Left ventricle myocardium inferior (tissue), 1 donor: ENCODE measurements around the gene CTSA. TPM values are rescaled to one million over a fixed set of nuclear protein-coding genes. Genes with fewer than 3 reads are reported as not detected.

Experiments used
- DNase-seq: peaks from one replicate; pipeline ENCODE4 v3.0.0-alpha.2; 2020
- H3K27ac ChIP-seq: fragments of 200-600 bp; replicated peaks from 2 replicates; pipeline ENCODE4 v1.8.0; 2021
- H3K27me3 ChIP-seq: fragments of 200-600 bp; 2 replicates; pipeline ENCODE4 v1.8.0; 2021; ENCODE audit warnings: low read depth
- H3K36me3 ChIP-seq: fragments of 200-600 bp; 2 replicates; pipeline ENCODE4 v1.8.0; 2021
- H3K4me1 ChIP-seq: fragments of 200-600 bp; 2 replicates; pipeline ENCODE4 v1.8.0; 2021
- H3K4me3 ChIP-seq: fragments of 200-600 bp; 2 replicates; pipeline ENCODE4 v1.8.0; 2021; ENCODE audit warnings: mild to moderate bottlenecking, moderate library complexity
- H3K9me3 ChIP-seq: fragments of 200-600 bp; replicated peaks from 2 replicates; pipeline ENCODE4 v1.8.0; 2021
- CTCF ChIP-seq: fragments of 200-600 bp; IDR thresholded peaks from 2 replicates; pipeline ENCODE4 v1.8.0; 2021; ENCODE audit warnings: antibody characterized with exemption, mild to moderate bottlenecking, borderline replicate concordance
- intact Hi-C: fragments of 100-400 bp; cut with micrococcal nuclease; formaldehyde crosslinking; loops from one replicate; pipeline ENCODE4 v1.11.0; 2022
- total RNA-seq: library from RNA; stranded (reverse); fragmentation: NEBNext Ultra II Directional; extraction: Animal tissue kit (Norgen Biotek cat#: 25700); gene quantifications from one replicate; pipeline ENCODE4 v1.2.1, GENCODE V29; 2021
- donor health status: DM: no; HTN: yes; CAD: no; lungs with severe emphysema.

The CTSA gene
- total RNA-seq, 1 donor from 2014 or later: 116 TPM

DNA sequence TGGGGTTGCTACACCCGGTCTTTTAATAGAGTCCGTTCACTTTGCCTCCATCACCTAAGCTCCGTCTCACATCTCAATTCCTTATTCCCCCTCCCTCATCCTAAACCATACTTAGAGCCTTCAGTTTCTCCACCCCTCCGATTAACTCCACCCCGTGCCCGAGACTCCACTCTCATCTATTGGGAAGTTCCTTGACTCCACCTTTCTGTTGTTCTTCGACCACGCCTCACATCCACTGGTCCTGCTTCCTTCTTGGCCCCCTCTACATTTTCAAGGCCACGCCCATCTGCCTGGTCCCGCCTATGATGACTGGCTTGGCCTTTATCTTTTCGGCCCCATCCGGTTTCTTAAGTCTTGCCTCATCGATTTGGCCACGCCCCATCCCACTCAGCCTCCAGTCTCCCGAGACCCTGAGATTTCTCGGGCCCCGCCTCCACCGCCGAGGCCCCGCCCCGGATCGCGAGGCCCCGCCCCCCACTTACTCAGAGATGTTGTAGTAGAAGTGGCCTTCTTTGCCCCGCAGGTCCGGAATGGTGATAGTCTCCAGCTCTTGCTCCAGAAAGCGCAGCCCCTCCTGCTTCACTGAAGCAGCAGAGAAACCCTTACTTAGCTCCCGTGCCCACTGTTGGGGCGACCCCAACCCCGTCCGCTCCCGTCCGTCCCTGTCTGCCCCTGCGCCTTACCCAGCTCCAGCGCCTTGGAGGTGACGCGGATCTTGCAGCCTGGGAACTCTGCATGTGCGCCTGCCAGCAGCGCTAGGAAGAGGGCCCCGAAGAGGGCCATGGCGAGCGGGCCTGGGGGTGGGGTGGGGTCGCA is 19.7 kb downstream of the CTSA start:
- Histone ChIP-seq H3K27me3 (peaks cover 17% of the 10 kb centered on the region), H3K4me3 (peak overlapping the region; percentile 74), H3K4me1 (peaks cover 31% of the 10 kb centered on the region), H3K9me3 (no peaks in the 10 kb centered on the region), H3K36me3 (peaks cover 8% of the 10 kb centered on the region), H3K27ac (peak overlapping the region; percentile 88)
- intact Hi-C loops: no loop called here
- no peak for TF ChIP-seq CTCF
- peak; percentile 97 for DNase-seq

DNA sequence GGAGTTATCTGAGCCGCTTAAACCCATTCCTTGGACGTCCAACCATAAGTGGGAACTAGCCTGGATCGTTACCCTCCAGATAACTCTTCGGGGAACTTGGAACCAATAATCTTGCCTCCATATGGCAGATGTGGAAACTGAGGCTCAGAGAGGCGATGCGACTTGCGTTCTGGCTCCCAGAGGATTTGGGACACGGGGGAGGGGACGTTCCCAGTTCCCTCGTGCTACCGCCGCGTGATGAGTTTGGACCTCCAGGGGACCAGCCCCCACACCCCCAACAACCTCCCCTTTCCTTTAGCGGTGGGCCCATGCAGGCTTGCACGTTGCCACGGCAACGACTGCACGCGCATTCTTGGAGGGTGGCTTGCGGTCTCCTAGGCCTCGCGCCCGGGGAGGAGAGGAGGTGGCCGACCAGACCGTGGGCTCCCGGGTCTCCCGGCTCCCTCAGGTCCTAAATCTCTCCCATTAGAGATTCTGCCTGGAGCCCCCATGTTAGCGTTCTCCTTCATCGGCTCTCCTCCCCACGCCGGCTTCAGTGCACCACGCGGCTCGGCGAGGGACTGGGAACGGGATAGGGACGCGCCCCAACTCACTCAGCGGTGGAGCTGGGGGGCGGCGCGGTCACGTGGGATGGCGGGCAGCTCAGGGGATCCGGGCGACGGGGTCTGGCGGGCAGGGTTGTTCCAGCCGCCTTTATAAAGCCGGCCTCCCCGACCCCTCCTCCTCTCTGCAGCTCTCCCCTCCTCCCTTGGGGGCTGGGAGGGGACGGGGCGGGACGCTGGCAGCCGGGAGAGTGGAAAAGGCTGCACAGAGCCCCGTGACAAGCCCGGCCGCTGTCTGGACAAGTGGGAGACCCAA is 20.6 kb downstream of the CTSA start, which contains the start of gene PLTP:
PLTP (minus strand) TSS at position 670 of the 858 bp plus-strand sequence. CDS start 703 bp downstream, outside the sequence.
- peak; percentile 82 for DNase-seq
- peaks cover 4% of the 10 kb centered on the region for H3K36me3 ChIP-seq
- TF ChIP-seq CTCF: no peak
- H3K9me3 ChIP-seq: no peaks in the 10 kb centered on the region
- peaks cover 17% of the 10 kb centered on the region for H3K27me3 ChIP-seq
- peaks cover 31% of the 10 kb centered on the region for H3K4me1 ChIP-seq
- H3K4me3 ChIP-seq: peak within 1 kb of the TSS; percentile 74
- intact Hi-C loops: no loop called here
- H3K27ac ChIP-seq: peak within 1 kb of the TSS; percentile 88

DNA sequence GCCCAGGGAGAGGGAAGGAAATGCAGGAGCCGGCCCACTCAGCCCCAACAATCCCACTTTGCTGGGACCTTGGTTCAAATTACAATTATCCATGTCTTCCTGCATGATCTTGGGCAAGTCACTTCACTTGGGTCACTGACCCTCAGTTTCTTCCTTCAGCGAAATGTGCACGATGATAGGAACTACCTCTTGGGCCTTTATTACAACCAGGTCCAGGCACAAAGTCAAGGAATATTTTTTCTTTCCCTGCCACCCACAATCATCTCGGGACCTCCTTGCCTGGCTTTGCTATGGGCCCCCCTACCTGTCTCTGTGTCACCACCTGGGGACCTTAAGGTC is 21.2 kb downstream of the CTSA start:
- Histone ChIP-seq H3K27me3 (peaks cover 17% of the 10 kb centered on the region), H3K27ac (peak overlapping the region; percentile 88), H3K4me3 (peak overlapping the region; percentile 74), H3K4me1 (peaks cover 34% of the 10 kb centered on the region), H3K36me3 (peaks cover 4% of the 10 kb centered on the region), H3K9me3 (no peaks in the 10 kb centered on the region)
- no peak for DNase-seq
- intact Hi-C loops: no loop called here
- no peak for TF ChIP-seq CTCF

GRCh38 chr20:45913116-45913515 is 22.0 kb downstream of the CTSA start:
- TF ChIP-seq CTCF: no peak
- intact Hi-C loops: no loop called here
- H3K36me3 ChIP-seq: peaks cover 4% of the 10 kb centered on the region
- no peaks in the 10 kb centered on the region for H3K9me3 ChIP-seq
- H3K4me1 ChIP-seq: peaks cover 42% of the 10 kb centered on the region
- no peak for DNase-seq
- H3K27me3 ChIP-seq: peaks cover 17% of the 10 kb centered on the region
- no peak overlapping the region for H3K4me3 ChIP-seq
- H3K27ac ChIP-seq: peak overlapping the region; percentile 88

GRCh38 chr20:45917790-45918141 is 26.6 kb downstream of the CTSA start:
- Histone ChIP-seq H3K27me3 (peaks cover 2% of the 10 kb centered on the region), H3K4me3 (no peak overlapping the region), H3K27ac (peak overlapping the region; percentile 86), H3K4me1 (peaks cover 61% of the 10 kb centered on the region), H3K9me3 (no peaks in the 10 kb centered on the region), H3K36me3 (no peaks in the 10 kb centered on the region)
- intact Hi-C loops: no loop called here
- no peak for TF ChIP-seq CTCF
- peak; percentile 55 for DNase-seq
